ENCODE measurements around the gene WFS1. TPM values are rescaled to one million over a fixed set of nuclear protein-coding genes. Genes with fewer than 3 reads are reported as not detected.

WFS1 gene
- total and polyA plus RNA-seq, 2 of the 13 experiments (the other 11 are each of a cell fraction or from before 2014, with no cell fraction given) = 39.1 to 42.2 TPM

DNA sequence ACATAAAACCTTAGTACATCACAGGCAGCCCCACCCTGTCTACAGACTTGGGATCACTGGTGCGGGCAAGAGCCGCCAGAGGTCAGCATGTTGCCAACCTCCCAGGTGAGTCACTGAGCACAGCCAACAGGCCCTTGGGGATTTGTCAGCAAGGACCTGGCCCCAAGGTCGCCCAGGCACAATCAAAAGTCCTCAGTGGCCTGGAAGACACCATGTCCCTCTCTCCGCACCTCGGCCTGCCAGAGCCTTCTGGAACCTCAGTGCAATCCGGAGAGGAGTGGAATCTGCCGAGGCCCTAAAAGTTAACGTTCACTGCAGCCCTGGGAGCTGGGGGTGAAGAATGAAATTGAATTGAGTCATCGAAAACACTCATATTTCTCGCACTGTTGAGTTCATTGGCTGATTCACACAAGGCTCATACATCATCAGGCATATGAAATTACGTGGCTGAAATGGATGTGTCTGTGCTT is 74.3 kb downstream of the WFS1 start:
- peaks cover 11 to 71% of the 10 kb centered on the region in 2 experiments; a peak in 4 of 5 replicates for H3K27me3 ChIP-seq (ENCODE audit: control insufficient read depth in 1 of 2, insufficient read depth in 2 of 2, low read length in 2 of 2)
- H4K20me1 ChIP-seq (ENCODE audit: insufficient read depth, low read length) = no peaks in the 10 kb centered on the region
- no peak overlapping the region for H3K4me2 ChIP-seq (ENCODE audit: low read depth, low read length)
- no peak overlapping the region for H2AFZ ChIP-seq (ENCODE audit: low read length)
- BruUV-seq (replicated peaks) = no TSS peak
- peak; percentile 54 for DNase-seq (ENCODE audit: low spot score)
- H3K9me3 ChIP-seq (ENCODE audit: low read length) = no peaks in the 10 kb centered on the region
- FAIRE-seq = peak; percentile 52
- H3K36me3 ChIP-seq (replicated peaks in 1 of 2; ENCODE audit: control insufficient read depth in 1 of 2, insufficient read depth in 2 of 2, low read length in 2 of 2) = no peaks in the 10 kb centered on the region
- 5% methylated on average over 8 of the region's 11 CpGs for WGBS (ENCODE audit: low lambda C conversion rate)
- no peak overlapping the region for H3K4me3 ChIP-seq (replicated peaks in 1 of 3; ENCODE audit: insufficient read depth in 1 of 3, low read depth in 2 of 3, low read length in 3 of 3)
- ChIA-PET CTCF (ENCODE audit: low intra/inter-chr PET ratio, low total read pairs) (interaction anchor here (1.0 to 1.7 kb wide), 3 partner anchors 13 to 206 kb away, joined by 3 to 5 read pairs (median 3); no protein-coding TSS in a partner anchor), POLR2A (no interaction called here)
- H3K4me1 ChIP-seq (ENCODE audit: insufficient read depth, low read length) = peaks cover 7% of the 10 kb centered on the region; the same call in 1 of the 2 replicates
- in situ Hi-C loops (cut with HindIII; ENCODE audit: extremely low pct_ligation_motif_present, low pct_unique_long_range_greater_than_20kb) (loop anchor here (5.0 kb wide), 1 partner anchor 38 kb away; no protein-coding TSS in a partner anchor), intact Hi-C loops (cut with micrococcal nuclease; ENCODE audit: unreplicated experiment) (loop anchor here (5.0 kb wide), 1 partner anchor 203 kb away; no protein-coding TSS in a partner anchor)
- ATAC-seq = peak; percentile 91
- H3K27ac ChIP-seq (ENCODE audit: extremely low read length, insufficient read depth, low read length) = no peak overlapping the region
- no peak overlapping the region for H3K9ac ChIP-seq (ENCODE audit: insufficient read depth, low read depth, low read length)
- H3K79me2 ChIP-seq (ENCODE audit: insufficient read depth, low read length) = no peaks in the 10 kb centered on the region
- TF ChIP-seq NONO (IDR thresholded peaks at IDR 0.05) = no peak
- TF ChIP-seq NONO (CRISPR knock-in tag; conservative IDR thresholded peaks at IDR 0.05) = no peak
- no peak for TF ChIP-seq ZBED4 (CRISPR knock-in tag; IDR thresholded peaks at IDR 0.05; ENCODE audit: borderline replicate concordance)
- TF ChIP-seq, protein P1, sequence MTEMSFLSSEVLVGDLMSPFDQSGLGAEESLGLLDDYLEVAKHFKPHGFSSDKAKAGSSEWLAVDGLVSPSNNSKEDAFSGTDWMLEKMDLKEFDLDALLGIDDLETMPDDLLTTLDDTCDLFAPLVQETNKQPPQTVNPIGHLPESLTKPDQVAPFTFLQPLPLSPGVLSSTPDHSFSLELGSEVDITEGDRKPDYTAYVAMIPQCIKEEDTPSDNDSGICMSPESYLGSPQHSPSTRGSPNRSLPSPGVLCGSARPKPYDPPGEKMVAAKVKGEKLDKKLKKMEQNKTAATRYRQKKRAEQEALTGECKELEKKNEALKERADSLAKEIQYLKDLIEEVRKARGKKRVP (CRISPR knock-in tag; IDR thresholded peaks at IDR 0.05) = no peak
- TF ChIP-seq PAXIP1 (CRISPR knock-in tag; conservative IDR thresholded peaks at IDR 0.05) = no peak
- no peak for TF ChIP-seq HMGA1 (CRISPR knock-in tag; conservative IDR thresholded peaks at IDR 0.05)
- TF ChIP-seq, protein P2, sequence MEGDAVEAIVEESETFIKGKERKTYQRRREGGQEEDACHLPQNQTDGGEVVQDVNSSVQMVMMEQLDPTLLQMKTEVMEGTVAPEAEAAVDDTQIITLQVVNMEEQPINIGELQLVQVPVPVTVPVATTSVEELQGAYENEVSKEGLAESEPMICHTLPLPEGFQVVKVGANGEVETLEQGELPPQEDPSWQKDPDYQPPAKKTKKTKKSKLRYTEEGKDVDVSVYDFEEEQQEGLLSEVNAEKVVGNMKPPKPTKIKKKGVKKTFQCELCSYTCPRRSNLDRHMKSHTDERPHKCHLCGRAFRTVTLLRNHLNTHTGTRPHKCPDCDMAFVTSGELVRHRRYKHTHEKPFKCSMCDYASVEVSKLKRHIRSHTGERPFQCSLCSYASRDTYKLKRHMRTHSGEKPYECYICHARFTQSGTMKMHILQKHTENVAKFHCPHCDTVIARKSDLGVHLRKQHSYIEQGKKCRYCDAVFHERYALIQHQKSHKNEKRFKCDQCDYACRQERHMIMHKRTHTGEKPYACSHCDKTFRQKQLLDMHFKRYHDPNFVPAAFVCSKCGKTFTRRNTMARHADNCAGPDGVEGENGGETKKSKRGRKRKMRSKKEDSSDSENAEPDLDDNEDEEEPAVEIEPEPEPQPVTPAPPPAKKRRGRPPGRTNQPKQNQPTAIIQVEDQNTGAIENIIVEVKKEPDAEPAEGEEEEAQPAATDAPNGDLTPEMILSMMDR (CRISPR knock-in tag; IDR thresholded peaks at IDR 0.05) = peak; percentile 82
- TF ChIP-seq ZFAT (CRISPR knock-in tag; conservative IDR thresholded peaks at IDR 0.05) = no peak
- peak; percentile 53 for TF ChIP-seq XRCC5 (optimal IDR thresholded peaks at IDR 0.05; ENCODE audit: low read length)
- no peak for TF ChIP-seq ZNF160 (CRISPR knock-in tag; IDR thresholded peaks at IDR 0.05)
- TF ChIP-seq ELF3 (CRISPR knock-in tag; IDR thresholded peaks at IDR 0.05) = no peak
- TF ChIP-seq ZNF556 (CRISPR knock-in tag; IDR thresholded peaks at IDR 0.05; ENCODE audit: borderline replicate concordance) = no peak
- no peak for TF ChIP-seq TBL1XR1 (IDR thresholded peaks at IDR 0.05; ENCODE audit: borderline replicate concordance, low read length, partially characterized antibody)
